ENCODE data around the gene SLC30A2.

Gene SLC30A2

GRCh38 chr1:26015358-26015757, 30.6 kb downstream of the SLC30A2 start:
- DNase-seq (ENCODE audit: low spot score) = no peak
- POLR2A ChIA-PET (ENCODE audit: low non-redundant PET) = no interaction called here
- TF ChIP-seq CTCF (conservative IDR thresholded peaks at IDR 0.05; ENCODE audit: low read depth) = no peak
- CTCF ChIA-PET = interaction anchor here (0.6 kb wide), 1 partner anchor 55 kb away, joined by 4 read pairs; no protein-coding TSS in a partner anchor
- peak overlapping the region; percentile 14; the same call in 1 of the 2 replicates for H3K27ac ChIP-seq

- ChIA-PET CTCF (interaction anchor here (0.6 kb wide), 1 partner anchor 174 kb away, joined by 5 read pairs; no protein-coding TSS in a partner anchor), POLR2A (ENCODE audit: low non-redundant PET) (no interaction called here)
- H3K27ac ChIP-seq = no peak overlapping the region
- no peak for DNase-seq (ENCODE audit: low spot score)
- no peak for TF ChIP-seq CTCF (conservative IDR thresholded peaks at IDR 0.05; ENCODE audit: low read depth)
Measured at GRCh38 chr1:26014179-26014578, 31.7 kb downstream of the SLC30A2 start.

- no peak for TF ChIP-seq CTCF (conservative IDR thresholded peaks at IDR 0.05; ENCODE audit: low read depth)
- ChIA-PET POLR2A (ENCODE audit: low non-redundant PET) (no interaction called here), CTCF (interaction anchor here (0.6 to 1.0 kb wide), 2 partner anchors 23 to 25 kb away, joined by 3 read pairs; no protein-coding TSS in a partner anchor)
- no peak overlapping the region for H3K27ac ChIP-seq
- no peak for DNase-seq (ENCODE audit: low spot score)
Measured at GRCh38 chr1:26012864-26013263, 33.1 kb downstream of the SLC30A2 start.

GRCh38 chr1:26010825-26011224, 35.1 kb downstream of the SLC30A2 start:
- DNase-seq (ENCODE audit: low spot score) = no peak
- ChIA-PET CTCF (interaction anchor here (0.6 to 1.1 kb wide), 3 partner anchors 115 to 216 kb away, joined by 3 to 10 read pairs (median 3); partner anchors contain the start of gene ZNF593), POLR2A (ENCODE audit: low non-redundant PET) (no interaction called here)
- no peak for TF ChIP-seq CTCF (conservative IDR thresholded peaks at IDR 0.05; ENCODE audit: low read depth)
- no peak overlapping the region for H3K27ac ChIP-seq

GRCh38 chr1:26009796-26010447, 36.0 kb downstream of the SLC30A2 start:
- POLR2A ChIA-PET (ENCODE audit: low non-redundant PET) = no interaction called here
- no peak for DNase-seq (ENCODE audit: low spot score)
- CTCF ChIA-PET = interaction anchor here (0.6 to 1.0 kb wide), 2 partner anchors 160 to 215 kb away, joined by 3 read pairs; partner anchors contain the start of gene ZNF593
- TF ChIP-seq CTCF (conservative IDR thresholded peaks at IDR 0.05; ENCODE audit: low read depth) = no peak
- H3K27ac ChIP-seq = no peak overlapping the region

- TF ChIP-seq CTCF (conservative IDR thresholded peaks at IDR 0.05; ENCODE audit: low read depth) = no peak
- CTCF ChIA-PET = no interaction called here
- POLR2A ChIA-PET (ENCODE audit: low non-redundant PET) = no interaction called here
- no peak overlapping the region for H3K27ac ChIP-seq
- no peak for DNase-seq (ENCODE audit: low spot score)
Measured at GRCh38 chr1:26006710-26007109, 39.2 kb downstream of the SLC30A2 start.

Data from RWPE1 (cell line).